K562 (cell line): ENCODE results near the gene RHOBTB3. TPM values are rescaled to one million over a fixed set of nuclear protein-coding genes. Genes with fewer than 3 reads are reported as not detected.

Source experiments
- HMG20A ChIP-seq: fragments of 450-650 bp; formaldehyde crosslinking; conservative IDR thresholded peaks from 2 replicates; pipeline ENCODE4 v1.4.0; 2020; ENCODE audit warnings: mild to moderate bottlenecking, mixed read lengths
- KLF1 ChIP-seq: fragments of 450-650 bp; IDR thresholded peaks from 2 replicates; pipeline ENCODE4 v1.6.1; 2016; ENCODE audit warnings: missing genetic modification characterization, missing compliant biosample characterization
- LCOR ChIP-seq: sonication (generic); formaldehyde crosslinking; IDR thresholded peaks from 2 replicates; pipeline ENCODE4 v1.8.0; 2022; ENCODE audit warnings: mild to moderate bottlenecking, missing genetic modification reagents
- MEF2A ChIP-seq: IDR thresholded peaks from 2 replicates; pipeline ENCODE4 v1.6.1; 2011; ENCODE audit warnings: low read depth, mild to moderate bottlenecking, low read length, moderate library complexity; ENCODE audit not compliant: control insufficient read depth
- PHB ChIP-seq: fragments of 250-450 bp; sonication (Bioruptor Pico); IDR thresholded peaks from 2 replicates; pipeline ENCODE4 v1.5.0; 2021
- PHF20 ChIP-seq: fragments of 450-650 bp; IDR thresholded peaks from 2 replicates; pipeline ENCODE4 v1.6.1; 2018; ENCODE audit not compliant: partially characterized antibody
- POLR2A ChIP-seq: fragments of 450-650 bp; conservative IDR thresholded peaks from 2 replicates; pipeline ENCODE4 v1.6.1; 2016
- POLR2G ChIP-seq: fragments of 200-400 bp; formaldehyde crosslinking; IDR thresholded peaks from 2 replicates; pipeline ENCODE4 v1.6.1; 2017; ENCODE audit warnings: low read depth, mild to moderate bottlenecking, antibody characterized with exemption, low read length, moderate library complexity
- PYGO2 ChIP-seq: fragments of 450-650 bp; IDR thresholded peaks from 2 replicates; pipeline ENCODE4 v1.6.1; 2016; ENCODE audit warnings: mild to moderate bottlenecking, missing genetic modification characterization, moderate library complexity, missing compliant biosample characterization
- RAD21 ChIP-seq, 2 experiments: fragments of 250-450 bp in 1 of 2; fragments of 450-650 bp in 1 of 2; sonication (Bioruptor Pico) in 1 of 2; formaldehyde crosslinking in 1 of 2; IDR thresholded peaks in 1 of 2; conservative IDR thresholded peaks in 1 of 2; 2 replicates each; pipeline versions ENCODE4 v1.4.0 to v1.8.0; 2020 to 2022; ENCODE audit warnings: mild to moderate bottlenecking in 2 of 2, moderate library complexity in 1 of 2
- TAF7 ChIP-seq: fragments of 450-650 bp; IDR thresholded peaks from 2 replicates; pipeline ENCODE4 v1.6.1; 2016; ENCODE audit warnings: missing genetic modification characterization, missing compliant biosample characterization
- ZFP30 ChIP-seq: fragments of 250-450 bp; sonication (Bioruptor Pico); IDR thresholded peaks from 2 replicates; pipeline ENCODE4 v1.8.0; 2022; ENCODE audit warnings: moderate library complexity, mild to moderate bottlenecking, inconsistent platforms, borderline replicate concordance
- ZNF589 ChIP-seq: fragments of 200-800 bp; sonication (Bioruptor generic); IDR thresholded peaks from 2 replicates; pipeline ENCODE4 v1.6.1; 2016; ENCODE audit warnings: low read depth, missing genetic modification characterization, missing compliant biosample characterization
- polyA plus RNA-seq, 8 experiments: library from polyadenylated mRNA; depleted of rRNA in 4 of 8; stranded (reverse) in 5 of 8; unstranded in 3 of 8; fragments of >200 nt; fragmentation: Nextera tagmentation in 2 of 8; fragmentation: Illumina TruSeq in 1 of 8; extraction: Ambion mirVana in 2 of 8; extraction: Trizol in 1 of 8; gene quantifications; 2 replicates each; pipeline versions ENCODE4 v1.2.1 to v1.2.3, GENCODE V29; 2011 to 2014; ENCODE audit warnings: inconsistent platforms in 1 of 8, missing spikeins in 1 of 8
- total RNA-seq, 7 experiments: library from RNA; depleted of rRNA in 6 of 7; stranded (reverse); fragments of >200 nt in 6 of 7; fragmentation: Illumina TruSeq in 2 of 7; extraction: Trizol in 2 of 7; gene quantifications; 2 replicates each; pipeline versions ENCODE4 v1.2.1 to v1.2.3, GENCODE V29; 2011 to 2021; ENCODE audit warnings: low replicate concordance in 1 of 7
- TF ChIP-seq, protein P1 (sequence below): sonication (generic); formaldehyde crosslinking; IDR thresholded peaks from 2 replicates; pipeline ENCODE4 v1.8.0; 2022; ENCODE audit warnings: mild to moderate bottlenecking, low read depth, missing genetic modification reagents
- TF ChIP-seq, protein P2 (sequence below): fragments of 250-450 bp; sonication (Bioruptor Pico); IDR thresholded peaks from 2 replicates; pipeline ENCODE4 v1.5.0; 2021
- TF ChIP-seq, protein P3 (sequence below): sonication (generic); formaldehyde crosslinking; IDR thresholded peaks from 2 replicates; pipeline ENCODE4 v1.8.0; 2023; ENCODE audit warnings: mild to moderate bottlenecking, missing genetic modification reagents
- TF ChIP-seq, protein P4 (sequence below): fragments of 200-400 bp; formaldehyde crosslinking; IDR thresholded peaks from 2 replicates; pipeline ENCODE4 v1.6.1; 2017; ENCODE audit warnings: mild to moderate bottlenecking, low read depth, low read length, moderate library complexity
- TF ChIP-seq, protein P5 (sequence below), 2 experiments: fragments of 450-650 bp in 1 of 2; IDR thresholded peaks; 2 replicates each; pipeline ENCODE4 v1.6.1; 2011 to 2017; ENCODE audit warnings: low read depth in 2 of 2, antibody characterized with exemption in 1 of 2, borderline replicate concordance in 1 of 2, low read length in 1 of 2, mild to moderate bottlenecking in 1 of 2, mixed read lengths in 1 of 2; ENCODE audit not compliant: control insufficient read depth in 1 of 2

The RHOBTB3 gene
- total and polyA plus RNA-seq, 9 of the 15 experiments (the other 6 are each of a cell fraction or from before 2014, with no cell fraction given), result 39.7 to 143 (median 115) TPM

DNA sequence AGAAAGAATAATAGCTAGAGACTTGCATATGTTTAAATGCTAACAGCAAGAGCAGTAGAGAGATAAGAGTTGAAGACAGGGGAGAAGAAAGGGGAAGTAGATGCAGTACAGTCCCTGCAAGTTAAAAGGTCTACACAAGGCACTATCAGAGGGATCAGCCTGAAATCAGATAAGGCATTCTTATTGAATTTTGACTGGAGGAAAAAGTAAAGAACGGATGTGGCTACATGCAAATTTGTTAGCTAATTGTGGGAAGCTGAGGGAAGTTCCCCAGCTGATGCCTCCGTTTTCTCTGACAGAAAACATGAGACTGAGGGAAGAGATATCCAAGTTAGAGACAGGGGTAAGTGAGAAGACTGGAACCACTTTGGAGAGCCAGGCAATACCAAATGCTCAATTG is 12.9 kb upstream of the RHOBTB3 start (continued):
- peak; percentile 25 to 33; a peak in 1 of 4 replicates for TF ChIP-seq RAD21 (CRISPR knock-in tag; conservative IDR thresholded peaks at IDR 0.05 in 1 of 2, IDR thresholded peaks at IDR 0.05 in 1 of 2)
- no peak for TF ChIP-seq LCOR
- no peak for TF ChIP-seq PHF20
- TF ChIP-seq HMG20A, result no peak
- no peak for TF ChIP-seq MEF2A
- TF ChIP-seq POLR2G, result no peak
- TF ChIP-seq, protein P1, sequence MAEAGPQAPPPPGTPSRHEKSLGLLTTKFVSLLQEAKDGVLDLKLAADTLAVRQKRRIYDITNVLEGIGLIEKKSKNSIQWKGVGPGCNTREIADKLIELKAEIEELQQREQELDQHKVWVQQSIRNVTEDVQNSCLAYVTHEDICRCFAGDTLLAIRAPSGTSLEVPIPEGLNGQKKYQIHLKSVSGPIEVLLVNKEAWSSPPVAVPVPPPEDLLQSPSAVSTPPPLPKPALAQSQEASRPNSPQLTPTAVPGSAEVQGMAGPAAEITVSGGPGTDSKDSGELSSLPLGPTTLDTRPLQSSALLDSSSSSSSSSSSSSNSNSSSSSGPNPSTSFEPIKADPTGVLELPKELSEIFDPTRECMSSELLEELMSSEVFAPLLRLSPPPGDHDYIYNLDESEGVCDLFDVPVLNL, result no peak
- TF ChIP-seq, protein P2, sequence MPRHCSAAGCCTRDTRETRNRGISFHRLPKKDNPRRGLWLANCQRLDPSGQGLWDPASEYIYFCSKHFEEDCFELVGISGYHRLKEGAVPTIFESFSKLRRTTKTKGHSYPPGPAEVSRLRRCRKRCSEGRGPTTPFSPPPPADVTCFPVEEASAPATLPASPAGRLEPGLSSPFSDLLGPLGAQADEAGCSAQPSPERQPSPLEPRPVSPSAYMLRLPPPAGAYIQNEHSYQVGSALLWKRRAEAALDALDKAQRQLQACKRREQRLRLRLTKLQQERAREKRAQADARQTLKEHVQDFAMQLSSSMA, result no peak
- TF ChIP-seq KLF1 (tag), result no peak
- TF ChIP-seq, protein P3, sequence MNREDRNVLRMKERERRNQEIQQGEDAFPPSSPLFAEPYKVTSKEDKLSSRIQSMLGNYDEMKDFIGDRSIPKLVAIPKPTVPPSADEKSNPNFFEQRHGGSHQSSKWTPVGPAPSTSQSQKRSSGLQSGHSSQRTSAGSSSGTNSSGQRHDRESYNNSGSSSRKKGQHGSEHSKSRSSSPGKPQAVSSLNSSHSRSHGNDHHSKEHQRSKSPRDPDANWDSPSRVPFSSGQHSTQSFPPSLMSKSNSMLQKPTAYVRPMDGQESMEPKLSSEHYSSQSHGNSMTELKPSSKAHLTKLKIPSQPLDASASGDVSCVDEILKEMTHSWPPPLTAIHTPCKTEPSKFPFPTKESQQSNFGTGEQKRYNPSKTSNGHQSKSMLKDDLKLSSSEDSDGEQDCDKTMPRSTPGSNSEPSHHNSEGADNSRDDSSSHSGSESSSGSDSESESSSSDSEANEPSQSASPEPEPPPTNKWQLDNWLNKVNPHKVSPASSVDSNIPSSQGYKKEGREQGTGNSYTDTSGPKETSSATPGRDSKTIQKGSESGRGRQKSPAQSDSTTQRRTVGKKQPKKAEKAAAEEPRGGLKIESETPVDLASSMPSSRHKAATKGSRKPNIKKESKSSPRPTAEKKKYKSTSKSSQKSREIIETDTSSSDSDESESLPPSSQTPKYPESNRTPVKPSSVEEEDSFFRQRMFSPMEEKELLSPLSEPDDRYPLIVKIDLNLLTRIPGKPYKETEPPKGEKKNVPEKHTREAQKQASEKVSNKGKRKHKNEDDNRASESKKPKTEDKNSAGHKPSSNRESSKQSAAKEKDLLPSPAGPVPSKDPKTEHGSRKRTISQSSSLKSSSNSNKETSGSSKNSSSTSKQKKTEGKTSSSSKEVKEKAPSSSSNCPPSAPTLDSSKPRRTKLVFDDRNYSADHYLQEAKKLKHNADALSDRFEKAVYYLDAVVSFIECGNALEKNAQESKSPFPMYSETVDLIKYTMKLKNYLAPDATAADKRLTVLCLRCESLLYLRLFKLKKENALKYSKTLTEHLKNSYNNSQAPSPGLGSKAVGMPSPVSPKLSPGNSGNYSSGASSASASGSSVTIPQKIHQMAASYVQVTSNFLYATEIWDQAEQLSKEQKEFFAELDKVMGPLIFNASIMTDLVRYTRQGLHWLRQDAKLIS (CRISPR knock-in tag), result no peak
- TF ChIP-seq ZNF589 (CRISPR knock-in tag), result no peak
- no peak for TF ChIP-seq PYGO2 (tag)
- TF ChIP-seq ZFP30 (CRISPR knock-in tag), result no peak
- no peak for TF ChIP-seq PHB (CRISPR knock-in tag)
- TF ChIP-seq, protein P4, sequence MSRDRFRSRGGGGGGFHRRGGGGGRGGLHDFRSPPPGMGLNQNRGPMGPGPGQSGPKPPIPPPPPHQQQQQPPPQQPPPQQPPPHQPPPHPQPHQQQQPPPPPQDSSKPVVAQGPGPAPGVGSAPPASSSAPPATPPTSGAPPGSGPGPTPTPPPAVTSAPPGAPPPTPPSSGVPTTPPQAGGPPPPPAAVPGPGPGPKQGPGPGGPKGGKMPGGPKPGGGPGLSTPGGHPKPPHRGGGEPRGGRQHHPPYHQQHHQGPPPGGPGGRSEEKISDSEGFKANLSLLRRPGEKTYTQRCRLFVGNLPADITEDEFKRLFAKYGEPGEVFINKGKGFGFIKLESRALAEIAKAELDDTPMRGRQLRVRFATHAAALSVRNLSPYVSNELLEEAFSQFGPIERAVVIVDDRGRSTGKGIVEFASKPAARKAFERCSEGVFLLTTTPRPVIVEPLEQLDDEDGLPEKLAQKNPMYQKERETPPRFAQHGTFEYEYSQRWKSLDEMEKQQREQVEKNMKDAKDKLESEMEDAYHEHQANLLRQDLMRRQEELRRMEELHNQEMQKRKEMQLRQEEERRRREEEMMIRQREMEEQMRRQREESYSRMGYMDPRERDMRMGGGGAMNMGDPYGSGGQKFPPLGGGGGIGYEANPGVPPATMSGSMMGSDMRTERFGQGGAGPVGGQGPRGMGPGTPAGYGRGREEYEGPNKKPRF, result no peak
- TF ChIP-seq, protein P5, sequence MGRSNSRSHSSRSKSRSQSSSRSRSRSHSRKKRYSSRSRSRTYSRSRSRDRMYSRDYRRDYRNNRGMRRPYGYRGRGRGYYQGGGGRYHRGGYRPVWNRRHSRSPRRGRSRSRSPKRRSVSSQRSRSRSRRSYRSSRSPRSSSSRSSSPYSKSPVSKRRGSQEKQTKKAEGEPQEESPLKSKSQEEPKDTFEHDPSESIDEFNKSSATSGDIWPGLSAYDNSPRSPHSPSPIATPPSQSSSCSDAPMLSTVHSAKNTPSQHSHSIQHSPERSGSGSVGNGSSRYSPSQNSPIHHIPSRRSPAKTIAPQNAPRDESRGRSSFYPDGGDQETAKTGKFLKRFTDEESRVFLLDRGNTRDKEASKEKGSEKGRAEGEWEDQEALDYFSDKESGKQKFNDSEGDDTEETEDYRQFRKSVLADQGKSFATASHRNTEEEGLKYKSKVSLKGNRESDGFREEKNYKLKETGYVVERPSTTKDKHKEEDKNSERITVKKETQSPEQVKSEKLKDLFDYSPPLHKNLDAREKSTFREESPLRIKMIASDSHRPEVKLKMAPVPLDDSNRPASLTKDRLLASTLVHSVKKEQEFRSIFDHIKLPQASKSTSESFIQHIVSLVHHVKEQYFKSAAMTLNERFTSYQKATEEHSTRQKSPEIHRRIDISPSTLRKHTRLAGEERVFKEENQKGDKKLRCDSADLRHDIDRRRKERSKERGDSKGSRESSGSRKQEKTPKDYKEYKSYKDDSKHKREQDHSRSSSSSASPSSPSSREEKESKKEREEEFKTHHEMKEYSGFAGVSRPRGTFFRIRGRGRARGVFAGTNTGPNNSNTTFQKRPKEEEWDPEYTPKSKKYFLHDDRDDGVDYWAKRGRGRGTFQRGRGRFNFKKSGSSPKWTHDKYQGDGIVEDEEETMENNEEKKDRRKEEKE (IDR thresholded peaks at IDR 0.05; ENCODE audit: borderline replicate concordance in 1 of 2, control insufficient read depth in 1 of 2, low read depth in 2 of 2, low read length in 1 of 2), result no peak
- TF ChIP-seq POLR2A, result no peak
- TF ChIP-seq TAF7 (tag), result no peak
